GM06990 (cell line): ENCODE measurements around the gene RUNDC1.

Experiments used
- DNase-seq: peaks from one replicate; pipeline ENCODE4 v3.0.0-alpha.2; 2011; ENCODE audit not compliant: insufficient read length; ENCODE audit errors: extremely low read depth
- H3K27me3 ChIP-seq: replicated peaks from 2 replicates; pipeline ENCODE4 v1.6.0; 2011; ENCODE audit warnings: low read length; ENCODE audit not compliant: control insufficient read depth, insufficient read depth
- H3K36me3 ChIP-seq: 2 replicates; pipeline ENCODE4 v1.5.1; 2011; ENCODE audit warnings: low read length; ENCODE audit not compliant: control insufficient read depth, insufficient read depth
- H3K4me3 ChIP-seq: replicated peaks from 2 replicates; pipeline ENCODE4 v1.5.1; 2011; ENCODE audit warnings: low read depth, mild to moderate bottlenecking, control low read depth, low read length
- TF ChIP-seq, protein P1 (sequence below): IDR thresholded peaks from 2 replicates; pipeline ENCODE4 v1.5.1; 2011; ENCODE audit warnings: low read length, control low read depth, mild to moderate bottlenecking, inconsistent platforms; ENCODE audit not compliant: insufficient read depth, poor library complexity, severe bottlenecking

RUNDC1 gene

GRCh38 chr17:43010667-43011308 is 30.4 kb downstream of the RUNDC1 start:
- TF ChIP-seq, protein P1, sequence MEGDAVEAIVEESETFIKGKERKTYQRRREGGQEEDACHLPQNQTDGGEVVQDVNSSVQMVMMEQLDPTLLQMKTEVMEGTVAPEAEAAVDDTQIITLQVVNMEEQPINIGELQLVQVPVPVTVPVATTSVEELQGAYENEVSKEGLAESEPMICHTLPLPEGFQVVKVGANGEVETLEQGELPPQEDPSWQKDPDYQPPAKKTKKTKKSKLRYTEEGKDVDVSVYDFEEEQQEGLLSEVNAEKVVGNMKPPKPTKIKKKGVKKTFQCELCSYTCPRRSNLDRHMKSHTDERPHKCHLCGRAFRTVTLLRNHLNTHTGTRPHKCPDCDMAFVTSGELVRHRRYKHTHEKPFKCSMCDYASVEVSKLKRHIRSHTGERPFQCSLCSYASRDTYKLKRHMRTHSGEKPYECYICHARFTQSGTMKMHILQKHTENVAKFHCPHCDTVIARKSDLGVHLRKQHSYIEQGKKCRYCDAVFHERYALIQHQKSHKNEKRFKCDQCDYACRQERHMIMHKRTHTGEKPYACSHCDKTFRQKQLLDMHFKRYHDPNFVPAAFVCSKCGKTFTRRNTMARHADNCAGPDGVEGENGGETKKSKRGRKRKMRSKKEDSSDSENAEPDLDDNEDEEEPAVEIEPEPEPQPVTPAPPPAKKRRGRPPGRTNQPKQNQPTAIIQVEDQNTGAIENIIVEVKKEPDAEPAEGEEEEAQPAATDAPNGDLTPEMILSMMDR = no peak
- no peak overlapping the region for H3K4me3 ChIP-seq
- DNase-seq = no peak
- H3K27me3 ChIP-seq = no peaks in the 10 kb centered on the region
- peaks cover 23% of the 10 kb centered on the region for H3K36me3 ChIP-seq

DNA sequence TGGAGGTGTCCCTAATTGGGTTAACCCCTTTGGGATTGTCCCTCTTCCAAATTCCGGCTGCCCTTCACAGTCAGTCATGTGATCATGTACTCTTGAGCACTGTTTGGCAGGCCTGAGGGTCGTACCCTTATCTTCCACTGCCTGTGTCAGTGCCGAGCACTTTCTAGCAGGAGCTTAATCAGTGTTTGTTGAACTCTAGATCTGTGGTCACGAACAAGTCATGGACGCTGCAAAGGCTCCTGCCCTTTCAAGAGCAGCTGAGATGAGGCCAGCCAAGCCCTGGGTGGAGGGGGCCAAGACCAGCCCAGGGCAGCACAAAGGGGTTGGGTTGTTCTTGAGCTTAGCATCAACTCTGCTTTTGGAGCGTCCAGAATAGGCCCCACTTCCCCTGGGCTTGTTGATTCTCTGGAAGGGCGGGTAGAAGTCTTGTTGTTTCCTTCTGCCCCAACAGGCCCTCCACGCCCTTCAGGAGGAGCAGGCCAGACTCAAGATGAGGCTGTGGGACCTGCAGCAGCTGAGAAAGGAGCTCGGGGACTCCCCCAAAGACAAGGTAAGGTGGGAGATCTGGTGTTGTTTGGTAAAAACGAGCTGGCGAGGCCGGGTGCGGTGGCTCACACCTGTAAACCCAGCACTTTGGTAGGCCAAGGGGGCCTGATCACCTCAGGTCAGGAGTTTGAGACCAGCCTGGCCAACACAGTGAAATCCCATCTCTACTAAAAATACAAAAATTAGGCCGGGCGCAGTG is 31.5 kb downstream of the RUNDC1 start:
- no peak for DNase-seq
- TF ChIP-seq, protein P1 = no peak
- H3K4me3 ChIP-seq = no peak overlapping the region

DNA sequence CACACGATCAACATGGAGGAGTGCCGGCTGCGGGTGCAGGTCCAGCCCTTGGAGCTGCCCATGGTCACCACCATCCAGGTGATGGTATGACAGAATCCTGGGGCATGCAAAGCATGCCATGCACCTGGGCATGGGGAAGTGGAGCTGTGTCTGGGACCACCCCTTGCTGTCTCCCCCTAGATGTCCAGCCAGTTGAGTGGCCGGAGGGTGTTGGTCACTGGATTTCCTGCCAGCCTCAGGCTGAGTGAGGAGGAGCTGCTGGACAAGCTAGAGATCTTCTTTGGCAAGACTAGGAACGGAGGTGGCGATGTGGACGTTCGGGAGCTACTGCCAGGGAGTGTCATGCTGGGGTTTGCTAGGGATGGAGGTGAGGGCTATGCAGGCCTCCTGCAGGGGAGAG is 32.9 kb downstream of the RUNDC1 start:
- Histone ChIP-seq H3K36me3 (peaks cover 23% of the 10 kb centered on the region), H3K27me3 (no peaks in the 10 kb centered on the region), H3K4me3 (no peak overlapping the region)
- TF ChIP-seq, protein P1 = no peak
- no peak for DNase-seq

More for the DNA sequence above, 31.5 kb downstream of the RUNDC1 start:
- Histone ChIP-seq H3K36me3 (peaks cover 23% of the 10 kb centered on the region), H3K27me3 (no peaks in the 10 kb centered on the region)

GRCh38 chr17:43014020-43014648 is 33.8 kb downstream of the RUNDC1 start:
- TF ChIP-seq, protein P1 = no peak
- no peak for DNase-seq
- H3K36me3 ChIP-seq = peaks cover 23% of the 10 kb centered on the region

DNA sequence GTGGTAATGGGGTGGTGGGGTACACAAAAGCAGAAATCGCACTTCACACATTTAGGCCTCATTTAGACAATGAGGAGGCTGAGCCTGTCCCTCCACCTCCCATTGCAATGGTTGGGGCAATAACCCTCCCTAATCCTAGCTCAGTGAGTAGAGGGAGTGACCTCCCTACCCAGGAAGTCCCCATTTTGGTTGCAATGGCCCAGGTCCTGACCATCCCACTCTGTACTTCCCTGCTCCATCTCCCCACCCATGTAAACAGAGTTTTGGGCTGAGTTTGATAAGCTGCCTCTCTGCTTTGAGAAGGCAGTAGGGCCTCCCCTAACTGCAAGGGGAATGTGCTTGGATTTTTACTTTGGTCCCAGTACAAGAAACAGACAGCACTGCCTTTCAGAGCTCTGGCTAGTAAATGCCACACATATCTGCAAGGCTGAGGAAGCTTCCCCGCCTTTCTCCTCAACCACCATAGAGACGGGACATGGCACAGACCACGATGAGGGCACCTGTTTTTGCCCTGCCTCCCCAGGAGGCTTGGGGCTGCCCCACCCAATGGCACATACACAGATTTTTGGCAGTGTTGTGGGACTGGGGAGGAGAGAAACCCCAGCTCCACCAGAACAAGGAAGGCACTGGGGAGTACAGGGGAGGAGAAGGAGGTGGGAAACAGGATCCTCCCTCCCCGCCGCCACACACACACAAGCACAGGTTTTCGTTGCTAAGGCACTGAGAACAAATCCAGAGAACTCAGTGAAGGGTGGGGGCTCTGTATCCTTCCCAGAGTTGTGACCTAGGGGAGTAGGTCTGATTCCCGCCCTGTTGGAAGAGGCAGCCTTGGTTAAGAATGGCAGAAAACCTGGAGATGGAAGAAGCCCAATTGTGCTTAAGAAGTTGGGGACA is 34.5 kb downstream of the RUNDC1 start:
- no peaks in the 10 kb centered on the region for H3K27me3 ChIP-seq
- H3K36me3 ChIP-seq = peaks cover 23% of the 10 kb centered on the region
- TF ChIP-seq, protein P1 = no peak
- DNase-seq = no peak
- no peak overlapping the region for H3K4me3 ChIP-seq

More at GRCh38 chr17:43014020-43014648, 33.8 kb downstream of the RUNDC1 start:
- Histone ChIP-seq H3K4me3 (no peak overlapping the region), H3K27me3 (no peaks in the 10 kb centered on the region)
